GM18517 (cell line): ENCODE data around the gene GSG1.

Experiments
- ATAC-seq: cut with Tn5 transposase; IDR thresholded peaks from one replicate; pipeline ENCODE4 v1.9.1; 2021; ENCODE audit warnings: mild to moderate bottlenecking, moderate library complexity; ENCODE audit not compliant: unreplicated experiment

Gene GSG1

GRCh38 chr12:13120413-13120812, 16.9 kb upstream of the GSG1 start:
- no peak for ATAC-seq

DNA sequence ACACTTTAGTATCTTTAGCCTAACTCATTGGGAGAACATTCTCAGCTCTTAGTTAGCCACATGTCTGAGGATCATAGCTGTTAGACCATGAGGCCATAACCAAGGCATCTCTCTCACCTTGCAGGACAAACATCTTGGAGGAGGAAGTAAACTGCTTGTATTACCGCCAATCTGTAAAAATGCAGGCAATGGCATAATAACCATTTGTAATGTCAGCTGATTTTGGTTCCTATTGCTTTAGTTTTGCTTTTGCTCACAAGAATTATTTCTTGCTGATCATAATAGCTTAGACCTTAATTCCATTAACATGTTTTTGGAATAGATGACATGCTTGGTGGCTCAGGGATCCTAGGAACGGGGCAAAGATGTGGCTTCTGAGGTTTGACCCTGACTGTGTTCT, 16.4 kb upstream of the GSG1 start:
- no peak for ATAC-seq

DNA sequence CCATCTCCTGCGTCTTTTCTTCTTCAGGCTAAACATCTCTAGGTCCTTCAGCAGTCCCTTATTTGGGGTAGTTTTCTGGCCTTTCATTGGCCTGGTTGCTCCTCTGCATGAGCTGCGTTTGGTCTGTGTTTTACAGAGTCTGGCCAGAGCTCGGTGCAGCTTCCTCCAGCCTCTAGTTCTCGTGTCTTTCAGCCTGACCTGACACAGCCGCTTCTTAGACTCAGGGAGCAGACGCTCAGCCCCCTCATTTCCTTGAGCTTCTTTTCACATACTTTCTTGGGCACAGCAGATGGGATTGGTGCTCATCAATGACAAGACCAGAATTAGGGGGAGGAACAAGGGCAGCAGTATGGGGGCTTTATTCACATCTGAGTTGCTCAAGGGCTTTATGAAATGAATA, 13.6 kb upstream of the GSG1 start:
- no peak for ATAC-seq

GRCh38 chr12:13116259-13116658, 12.8 kb upstream of the GSG1 start:
- ATAC-seq = no peak

GRCh38 chr12:13114251-13115052, 11.0 kb upstream of the GSG1 start:
- ATAC-seq = no peak

GRCh38 chr12:13112968-13113367, 9.5 kb upstream of the GSG1 start:
- no peak for ATAC-seq

- ATAC-seq = no peak
Observed at GRCh38 chr12:13106666-13107065, 3.2 kb upstream of the GSG1 start.

DNA sequence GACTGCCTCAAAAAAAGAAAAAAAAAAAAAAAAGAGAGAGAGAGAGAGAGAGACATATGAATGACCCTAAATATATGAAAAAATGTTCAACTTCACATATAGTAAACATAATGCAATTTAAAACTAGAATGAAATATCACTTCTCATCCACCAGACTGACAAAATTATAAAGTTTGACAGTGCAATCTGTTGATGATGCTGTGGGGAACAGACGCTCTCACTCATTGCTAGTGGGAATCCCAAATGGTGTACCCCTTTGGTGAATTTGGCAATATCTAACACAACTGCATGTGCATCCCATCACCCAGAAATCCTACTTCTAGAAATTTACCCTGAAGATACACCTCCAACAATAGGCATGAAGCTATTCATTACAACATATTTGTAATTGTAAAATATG, 2.3 kb upstream of the GSG1 start:
- no peak for ATAC-seq

DNA sequence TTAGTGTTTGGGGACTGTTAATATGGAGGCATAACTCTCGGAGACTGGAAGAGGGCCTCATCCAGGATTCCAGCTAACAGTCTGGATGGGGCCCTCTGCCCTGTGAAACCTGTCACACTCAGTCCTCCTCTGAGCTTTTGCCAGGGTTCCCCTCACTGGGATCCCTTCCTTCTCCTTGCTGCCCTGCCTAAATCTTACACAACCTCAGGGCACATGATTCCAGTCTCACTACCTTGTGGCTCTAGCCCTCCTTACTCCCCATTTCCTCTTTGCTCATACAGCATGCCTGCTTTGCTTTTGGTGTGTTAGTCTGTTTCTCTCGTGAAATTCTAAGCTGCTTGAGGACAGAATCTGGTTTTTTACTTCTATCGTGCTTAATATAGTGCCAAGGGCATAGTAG, 942 bp upstream of the GSG1 start:
- ATAC-seq = no peak

GRCh38 chr12:13102461-13103195, 839 bp downstream of the GSG1 start:
- ATAC-seq = no peak

DNA sequence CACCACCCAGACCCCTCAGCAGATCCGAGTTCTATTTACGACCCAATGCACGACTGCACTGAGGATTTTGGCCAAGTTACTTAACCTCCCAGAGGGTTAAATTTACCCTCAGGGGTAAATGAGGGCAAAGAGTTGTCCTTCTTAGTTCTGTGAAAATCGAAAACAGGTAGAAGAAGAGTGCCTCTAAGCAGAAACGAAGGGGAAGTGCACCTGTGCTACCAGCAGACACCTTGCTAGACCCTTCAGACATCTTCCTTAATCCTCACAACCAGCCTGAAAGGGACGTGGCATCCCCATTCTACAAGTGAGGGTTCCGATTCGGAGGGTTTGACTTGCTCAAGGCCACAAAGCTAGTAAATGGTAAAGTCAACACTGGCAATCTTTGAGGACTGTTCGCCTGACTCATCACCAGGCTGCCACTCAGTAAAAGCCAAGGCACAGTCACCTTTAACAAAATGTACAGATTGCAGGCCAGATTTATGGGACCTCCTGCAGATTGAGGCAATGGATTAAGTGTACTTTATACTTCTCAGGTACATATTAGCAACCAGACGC, 1.6 kb downstream of the GSG1 start:
- no peak for ATAC-seq

DNA sequence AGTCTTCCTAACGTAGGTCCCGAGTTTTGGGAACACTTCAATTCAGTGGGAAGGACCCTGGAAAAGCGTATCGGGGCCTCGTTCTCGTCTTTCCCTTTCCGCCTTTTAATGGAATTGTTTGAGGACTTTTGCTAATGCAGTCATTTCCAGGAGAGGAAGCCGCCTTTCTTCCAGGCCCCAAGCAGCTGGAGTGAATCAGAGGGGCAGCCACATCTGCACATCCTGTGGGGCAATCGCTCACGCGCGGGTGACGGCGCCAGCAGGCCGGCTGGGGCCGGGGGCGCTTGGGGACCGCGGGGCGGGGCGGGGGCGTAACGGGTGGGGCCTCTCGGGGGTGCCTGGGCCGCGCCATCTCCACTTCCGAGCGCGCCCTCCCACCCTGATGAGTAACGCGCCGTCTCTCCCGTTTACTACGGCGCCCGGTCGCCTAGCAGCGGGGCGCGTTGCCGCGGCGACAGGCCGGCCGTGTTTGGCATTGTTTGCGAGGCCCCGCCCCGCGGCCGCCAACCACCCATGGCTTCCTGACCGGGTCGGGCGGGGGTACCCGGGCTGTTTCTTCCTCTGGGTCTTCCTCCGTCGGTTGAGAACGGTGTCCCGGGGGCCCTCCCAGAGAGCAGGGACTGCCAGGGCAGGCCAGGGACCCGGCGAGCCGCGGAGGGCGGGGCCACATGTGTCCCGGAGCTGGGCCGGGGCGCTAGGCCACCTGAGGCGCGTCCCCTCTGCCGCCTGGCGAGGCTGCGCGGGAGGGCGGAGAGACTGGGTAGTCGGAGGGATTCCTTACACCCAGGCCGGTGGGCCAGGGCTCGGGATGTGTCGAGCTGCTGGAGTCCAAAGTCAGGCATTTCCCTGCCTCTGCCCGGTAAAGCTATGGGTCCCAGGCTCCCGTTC, 2.3 kb downstream of the GSG1 start:
- peak; percentile 72 for ATAC-seq

DNA sequence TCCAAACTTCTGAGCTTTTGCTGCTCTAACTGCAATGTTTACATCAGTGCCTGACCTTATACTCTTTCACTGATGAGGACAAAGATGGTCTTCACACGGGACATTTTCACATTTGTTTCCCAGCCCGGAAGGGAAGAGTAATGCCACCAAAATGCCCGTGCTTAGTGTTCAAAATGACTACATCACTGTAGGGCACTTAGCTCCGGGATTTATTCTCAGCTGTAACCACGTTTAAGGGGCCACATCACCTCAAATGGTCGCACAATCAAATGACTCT, 2.9 kb downstream of the GSG1 start:
- no peak for ATAC-seq

DNA sequence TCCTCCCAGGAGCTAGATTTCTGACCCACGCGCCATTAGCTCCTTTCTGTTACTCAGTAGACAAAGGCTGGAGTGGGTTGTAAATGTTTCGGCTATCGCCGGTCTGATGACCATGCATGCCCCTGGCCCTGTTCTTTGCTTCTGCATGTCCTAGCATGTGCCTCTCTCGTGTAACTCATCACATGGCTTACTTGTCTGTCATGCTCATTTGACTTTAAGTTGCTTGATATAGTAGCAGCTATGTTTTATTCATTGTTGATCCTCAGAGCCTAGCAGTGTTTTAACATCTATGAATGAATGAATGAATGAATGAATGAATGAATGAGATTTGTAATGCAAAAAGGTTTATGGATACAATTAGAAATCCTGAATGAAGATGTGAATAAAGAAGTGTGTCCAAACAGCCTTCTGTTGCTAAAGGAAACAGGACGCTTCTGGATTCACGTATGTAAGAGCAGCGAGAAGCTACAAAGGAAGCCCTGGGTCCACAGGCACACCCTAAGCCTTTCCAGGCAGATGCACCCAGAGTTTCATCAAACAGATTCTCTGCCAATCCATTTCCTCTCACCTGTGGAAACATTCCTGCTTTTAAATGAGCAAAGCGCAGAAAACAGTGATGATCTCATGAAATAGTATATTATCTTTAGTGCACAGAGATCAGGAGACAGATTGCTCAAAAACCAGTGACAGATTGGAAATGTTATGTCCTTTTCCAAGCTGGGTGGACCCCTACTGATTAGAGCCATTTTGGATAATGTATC, 3.4 kb downstream of the GSG1 start:
- ATAC-seq = no peak

- no peak for ATAC-seq
Observed at GRCh38 chr12:13099066-13099843, 4.2 kb downstream of the GSG1 start.

GRCh38 chr12:13097491-13098011, 5.9 kb downstream of the GSG1 start:
- no peak for ATAC-seq

DNA sequence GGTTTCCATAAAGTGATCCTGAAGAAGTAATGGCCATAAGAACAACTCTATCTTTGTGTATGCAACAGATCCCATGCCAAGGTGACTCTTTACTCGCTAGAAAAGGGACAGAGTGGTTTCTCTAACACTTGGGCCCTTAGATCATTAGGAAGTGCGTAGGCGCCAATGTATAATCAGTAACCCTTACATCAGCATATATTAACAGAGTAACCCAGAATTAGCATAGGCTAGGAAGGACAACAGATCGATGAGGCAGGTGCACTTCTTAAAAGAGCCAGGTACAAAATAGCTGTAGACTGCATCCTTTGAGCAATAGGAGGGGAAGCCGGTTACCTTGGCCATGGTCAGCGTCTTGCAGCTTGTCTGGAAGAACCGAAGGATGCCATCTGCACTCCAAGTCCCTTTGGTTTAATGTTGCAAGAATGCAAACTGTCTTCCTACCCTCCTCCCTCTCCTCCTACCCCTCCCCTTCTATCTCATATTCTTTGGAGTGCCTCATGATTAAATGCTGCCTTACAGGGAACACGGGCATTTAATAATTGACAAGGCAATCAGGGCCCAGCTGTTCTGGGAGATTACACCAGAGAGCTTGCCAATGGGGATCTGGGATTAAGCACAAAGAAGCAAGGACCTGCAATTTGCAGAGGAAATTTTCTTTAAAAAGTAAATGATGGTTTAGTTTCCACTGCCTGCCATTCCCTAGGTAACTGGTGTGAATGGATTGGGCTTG, 8.0 kb downstream of the GSG1 start:
- no peak for ATAC-seq

DNA sequence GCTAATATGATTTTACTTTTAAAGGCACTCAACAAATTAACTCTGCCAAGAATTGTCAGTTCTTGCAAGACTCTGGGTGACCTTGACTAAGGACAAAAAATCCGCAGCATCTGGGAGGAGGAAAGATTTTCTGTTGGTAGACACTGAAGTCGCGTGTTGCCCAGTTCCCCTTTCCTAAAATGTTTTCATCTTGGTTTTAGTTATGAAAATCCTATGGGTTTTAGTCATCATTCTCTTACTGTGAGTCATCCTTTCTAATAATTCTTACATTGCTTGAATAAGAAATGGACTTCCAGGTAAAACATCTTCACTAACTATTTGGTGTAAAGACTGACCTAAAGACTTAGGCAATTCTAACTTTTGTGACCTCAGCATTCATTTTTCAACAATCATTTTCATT, 9.1 kb downstream of the GSG1 start:
- no peak for ATAC-seq

DNA sequence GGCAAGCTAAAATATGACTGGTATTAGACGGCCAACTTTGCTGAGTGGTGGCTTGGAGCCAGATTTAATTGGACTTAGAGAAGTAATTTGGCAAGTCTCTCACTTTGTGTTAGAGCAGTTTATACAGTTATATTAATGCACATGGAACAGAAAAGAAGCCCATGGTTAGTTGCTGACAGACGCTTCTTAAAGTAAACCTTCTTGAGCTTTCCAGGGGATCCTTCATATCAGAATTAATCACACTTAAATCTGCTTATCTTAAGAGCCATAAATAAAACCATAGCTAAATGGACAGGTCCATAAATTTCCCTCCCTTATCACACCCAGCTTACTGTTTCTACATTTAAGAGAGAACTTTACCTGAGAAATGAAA, 9.6 kb downstream of the GSG1 start:
- no peak for ATAC-seq
